HG03354 (cell line): ENCODE data around the gene CISTR.

Experiments used
- ATAC-seq: cut with Tn5 transposase; IDR thresholded peaks from one replicate; pipeline ENCODE4 v1.9.1; 2021; ENCODE audit warnings: mild to moderate bottlenecking; ENCODE audit not compliant: unreplicated experiment, poor library complexity, severe bottlenecking

CISTR gene

DNA sequence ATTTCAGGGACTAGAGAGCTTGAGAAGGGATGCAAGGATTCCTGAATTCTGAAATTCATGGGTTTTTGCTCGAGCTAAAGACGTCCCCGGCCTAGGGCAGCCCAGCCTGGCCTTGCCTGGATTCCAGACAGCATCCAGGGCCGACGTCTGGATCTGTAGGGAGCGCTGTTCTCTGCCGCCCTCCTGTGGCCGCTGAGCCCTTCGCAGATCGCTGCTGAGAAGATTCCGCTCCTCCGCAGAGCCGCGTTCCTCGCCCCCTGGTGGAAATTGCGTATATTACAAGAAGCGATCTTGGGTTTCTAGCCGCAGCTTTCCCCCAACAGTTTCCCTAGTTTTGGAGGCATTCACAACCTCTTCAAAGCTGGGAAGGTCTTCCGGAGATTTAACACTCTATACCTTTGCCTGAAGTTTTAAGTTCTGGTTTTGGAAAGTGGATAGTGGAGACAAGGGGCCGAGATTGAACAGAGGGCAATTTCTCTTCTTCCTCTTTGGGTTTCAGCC lies 5.1 kb downstream of the CISTR start:
- ATAC-seq = no peak

DNA sequence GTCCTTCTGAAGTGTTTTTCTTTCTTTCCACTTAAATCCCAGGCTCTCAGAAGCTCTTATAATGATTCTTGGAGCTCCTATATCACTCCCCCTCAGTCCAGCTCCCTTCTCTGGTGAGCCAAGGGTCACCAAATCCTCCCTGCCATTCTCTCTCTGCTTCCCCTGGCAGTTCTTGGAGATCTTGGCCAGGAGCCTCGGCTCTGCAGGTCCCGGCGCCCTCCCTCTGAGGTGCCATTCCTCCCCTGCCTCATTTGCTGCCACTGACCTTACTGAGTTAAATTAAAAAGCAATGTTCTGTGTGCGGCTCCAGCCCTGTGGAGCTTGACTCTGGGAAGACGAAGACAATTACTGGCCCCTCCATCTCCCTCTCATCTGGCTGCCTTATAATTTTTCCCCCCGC lies 7.0 kb downstream of the CISTR start:
- no peak for ATAC-seq

DNA sequence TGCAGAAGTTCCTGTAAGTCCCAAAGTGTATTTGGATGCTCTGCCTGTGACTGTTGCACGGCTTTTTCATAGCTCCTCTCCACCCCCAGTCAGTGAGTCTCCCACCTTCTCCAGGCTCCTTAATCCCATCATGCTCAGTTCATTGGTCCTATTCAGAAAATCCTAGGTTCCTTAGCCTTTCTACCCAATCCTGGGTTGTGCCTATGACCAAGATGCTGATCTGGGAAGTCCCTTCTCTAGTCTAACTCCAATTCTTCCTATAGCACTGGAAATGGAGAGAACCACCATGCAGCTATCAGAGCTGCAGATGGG lies 7.7 kb downstream of the CISTR start:
- no peak for ATAC-seq

DNA sequence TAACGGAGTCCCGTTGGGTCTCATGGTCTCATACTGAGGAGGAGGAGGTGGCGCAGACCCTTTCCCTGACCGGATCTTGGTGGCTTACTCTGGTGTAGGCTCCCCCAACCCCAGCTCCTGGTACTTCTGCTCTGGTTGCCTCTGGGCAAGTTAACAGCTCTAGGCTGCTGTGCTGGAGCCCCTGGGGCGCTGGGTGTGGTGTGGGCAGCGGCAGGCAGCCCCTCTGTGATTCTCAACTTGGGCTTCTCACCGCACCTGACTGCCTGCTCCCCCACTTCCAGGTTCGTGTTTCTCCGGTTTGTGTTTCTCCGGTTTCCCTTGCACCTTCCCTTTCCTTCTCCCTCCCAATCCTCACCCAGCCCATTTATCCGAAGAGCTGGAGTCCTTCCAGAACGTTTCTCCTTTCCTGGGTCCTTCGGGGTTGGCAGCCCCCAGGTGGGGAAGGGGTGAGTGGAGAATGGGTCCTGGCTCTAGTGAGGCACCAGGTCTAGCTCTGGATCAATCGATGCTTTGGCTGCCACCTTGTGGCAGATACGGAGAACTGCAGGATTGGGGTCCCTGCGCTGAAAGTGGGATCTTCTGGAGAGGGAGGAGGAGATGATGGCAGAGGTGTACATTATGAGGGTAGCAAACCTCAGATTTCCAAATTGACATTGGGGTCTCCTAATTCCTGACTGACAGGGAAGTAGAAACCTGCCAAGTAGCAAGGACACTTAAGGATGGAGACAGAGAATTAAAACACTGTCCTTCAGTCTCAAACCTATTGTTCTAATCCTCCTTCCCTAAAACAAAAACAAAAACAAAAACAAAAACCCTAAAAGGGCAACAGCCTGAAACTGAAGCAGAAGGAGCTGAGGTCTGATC lies 8.3 kb downstream of the CISTR start:
- ATAC-seq = peak; percentile 65

DNA sequence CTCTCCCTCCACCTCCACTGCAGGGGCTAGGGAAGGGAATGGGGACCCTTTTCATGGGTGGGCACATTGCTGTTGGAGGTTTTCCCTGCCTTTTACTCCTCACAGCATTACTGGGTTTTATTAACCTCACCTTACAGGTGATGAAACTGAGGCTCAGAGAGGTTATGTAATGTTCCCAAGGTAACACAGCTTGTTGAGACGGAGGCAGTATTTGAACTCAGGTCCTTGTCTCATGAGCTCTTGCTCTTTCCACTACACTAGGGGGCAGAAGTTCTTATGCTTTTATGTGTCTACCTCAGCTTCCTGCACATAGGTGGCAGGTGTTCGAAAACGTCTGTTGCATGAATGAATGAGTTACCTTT lies 11.7 kb downstream of the CISTR start:
- ATAC-seq = no peak

DNA sequence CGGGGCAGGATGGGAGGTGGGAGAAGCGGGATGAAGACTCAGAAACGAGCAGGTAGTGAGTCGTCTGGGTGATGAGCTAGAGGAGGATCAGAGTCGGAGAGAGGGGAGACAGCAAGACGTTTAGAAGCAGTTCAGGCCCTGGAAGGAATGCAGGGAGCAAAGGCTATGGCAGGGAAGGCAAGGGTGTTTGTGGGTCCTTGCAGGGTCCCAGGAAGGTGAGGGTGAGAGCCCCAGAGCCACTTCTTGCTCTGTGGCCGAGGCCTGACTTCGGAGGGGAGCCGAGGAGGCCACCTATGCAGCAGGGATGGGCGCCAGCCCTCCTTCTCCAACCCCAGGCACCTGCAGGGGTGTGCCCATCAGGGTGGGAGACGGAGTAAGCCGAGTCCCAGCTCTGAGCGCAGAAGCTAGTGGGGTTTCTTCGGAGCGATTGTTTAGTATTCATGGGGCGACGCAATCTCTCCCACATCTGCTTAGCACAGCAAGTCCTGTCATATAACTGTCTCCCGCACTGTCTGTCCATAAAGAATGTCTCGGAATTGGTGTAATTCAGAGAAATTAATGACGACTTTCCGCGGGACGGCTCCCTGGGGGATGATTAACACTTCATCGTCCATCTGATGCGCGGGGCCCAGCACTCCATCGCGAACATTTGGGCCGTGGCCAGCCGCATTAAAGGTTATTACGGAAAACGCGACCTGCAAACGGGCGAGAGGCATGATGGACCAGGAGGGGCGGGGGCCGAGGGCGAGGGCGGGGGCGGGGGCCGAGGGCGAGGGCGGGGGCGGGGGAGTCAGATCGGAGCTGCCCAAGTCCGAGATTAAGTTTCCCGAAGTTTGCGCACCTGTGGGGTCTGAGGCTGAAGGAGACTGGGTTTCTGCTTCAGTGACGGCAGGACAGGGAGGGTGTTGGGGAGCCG lies 12.3 kb downstream of the CISTR start:
- ATAC-seq = no peak

DNA sequence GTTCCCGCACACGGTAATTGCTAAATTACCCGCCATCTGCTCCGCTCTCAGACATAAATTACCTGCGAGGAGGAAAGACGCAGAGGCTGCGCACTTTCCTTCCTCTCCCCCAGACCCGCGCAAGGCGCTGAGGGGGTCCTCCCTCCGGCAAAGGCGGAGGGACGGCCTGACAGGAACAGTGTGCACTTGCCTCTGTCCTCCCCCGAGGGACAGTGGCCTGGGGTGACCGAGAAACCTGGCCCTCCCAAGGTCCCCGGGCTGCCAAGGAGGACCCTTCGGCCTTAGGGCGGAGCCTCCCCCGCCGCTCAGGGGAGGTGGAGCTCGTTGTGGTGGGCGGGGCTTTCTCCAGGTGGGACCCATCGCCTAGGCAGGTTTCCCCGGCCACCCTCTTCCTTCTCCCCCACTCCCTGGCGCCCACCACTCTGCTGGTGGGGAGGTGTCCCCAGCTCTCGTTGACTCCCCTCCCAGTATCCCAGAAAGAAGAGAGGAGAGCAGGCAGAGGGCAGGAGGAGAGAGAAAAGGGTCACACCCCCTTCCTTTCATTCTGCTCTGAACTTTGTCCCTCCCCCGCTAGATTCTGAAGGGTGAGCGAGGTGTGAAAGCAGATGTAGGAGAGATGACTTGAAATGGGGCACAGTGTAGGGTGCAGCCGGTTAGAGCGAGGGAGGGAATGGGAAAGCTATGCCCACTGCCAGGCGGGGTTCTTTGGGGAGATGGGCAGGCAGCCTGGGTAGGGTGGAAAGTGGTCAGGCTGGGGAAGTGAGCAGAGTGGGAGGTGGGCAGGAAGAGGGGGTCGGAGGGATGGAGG lies 13.2 kb downstream of the CISTR start:
- ATAC-seq = no peak

DNA sequence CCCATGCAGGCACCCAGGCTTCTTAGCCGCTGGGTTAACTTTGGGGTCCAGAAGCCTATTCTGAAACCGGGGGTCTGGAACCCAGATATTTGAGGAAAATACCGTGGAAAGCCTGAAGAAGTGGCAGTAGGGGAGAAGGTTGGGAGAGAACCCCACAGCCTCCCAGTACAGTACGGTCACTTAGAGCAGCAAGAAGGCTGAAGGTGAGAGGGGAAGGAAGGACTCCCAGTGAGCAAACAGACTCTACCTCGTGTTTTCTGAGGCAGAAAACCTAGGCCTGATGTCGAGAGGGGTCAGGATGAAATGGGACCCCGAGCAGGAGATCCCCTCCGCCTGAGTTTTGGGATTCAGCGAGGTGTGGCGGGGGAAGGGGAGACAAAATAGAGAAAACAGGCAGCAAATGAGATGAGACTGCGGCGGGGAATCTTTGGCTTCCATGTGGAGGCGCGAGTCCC lies 13.8 kb downstream of the CISTR start:
- ATAC-seq = no peak

DNA sequence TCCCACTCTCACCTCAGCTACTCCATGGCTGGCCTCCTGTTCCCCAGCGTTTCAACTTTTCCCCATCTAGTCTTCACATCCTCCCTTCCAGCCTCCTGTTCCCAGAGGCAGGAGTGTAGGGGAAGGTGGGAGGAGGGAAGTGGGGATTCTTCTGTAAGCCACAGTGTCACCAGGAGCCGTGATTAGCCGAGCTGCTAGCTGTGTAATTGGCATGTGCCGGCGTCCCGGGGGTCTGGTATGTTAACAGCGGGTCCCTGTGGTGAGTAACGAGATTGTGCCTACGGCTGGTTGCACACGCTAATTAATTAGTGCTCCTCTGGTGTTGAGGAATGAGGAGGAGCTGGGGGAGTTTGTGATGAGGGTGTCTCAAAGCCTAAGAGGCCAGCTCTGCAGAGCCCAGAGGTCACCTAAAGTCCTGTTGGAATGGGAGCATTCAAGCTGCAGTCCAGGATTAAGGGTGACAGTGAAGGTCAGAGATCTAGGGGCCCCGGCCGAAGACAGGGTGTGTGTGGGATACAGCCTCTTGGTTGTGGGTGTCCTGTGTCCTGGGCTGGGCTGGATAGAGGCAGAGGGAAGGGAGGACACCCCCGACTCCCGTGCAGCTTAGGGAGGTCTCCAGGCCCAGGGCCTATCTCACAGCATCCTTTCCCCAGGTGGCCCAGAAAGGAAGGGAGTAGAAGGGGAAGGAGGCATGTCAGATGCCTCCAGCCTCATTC lies 14.5 kb downstream of the CISTR start:
- no peak for ATAC-seq

DNA sequence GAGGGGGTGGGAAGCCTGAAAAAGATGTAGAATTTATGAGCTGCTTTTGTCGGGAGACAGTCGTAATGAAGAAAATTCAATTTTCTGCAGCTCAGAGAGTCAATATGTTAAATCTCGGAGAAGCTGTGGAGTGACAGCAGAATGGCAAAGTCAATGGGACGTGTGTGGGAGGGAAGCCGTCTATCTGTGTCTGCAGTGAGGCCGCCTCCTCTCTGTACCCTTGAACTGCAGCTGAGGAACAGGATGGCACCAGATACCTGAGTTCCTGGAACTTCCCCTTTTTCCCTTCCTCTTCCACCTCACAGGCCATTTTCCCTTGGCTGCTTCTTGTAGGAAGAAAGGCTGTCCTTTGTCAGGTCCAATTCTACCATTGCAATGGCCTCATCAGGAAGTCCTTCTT lies 15.2 kb downstream of the CISTR start:
- ATAC-seq = no peak

DNA sequence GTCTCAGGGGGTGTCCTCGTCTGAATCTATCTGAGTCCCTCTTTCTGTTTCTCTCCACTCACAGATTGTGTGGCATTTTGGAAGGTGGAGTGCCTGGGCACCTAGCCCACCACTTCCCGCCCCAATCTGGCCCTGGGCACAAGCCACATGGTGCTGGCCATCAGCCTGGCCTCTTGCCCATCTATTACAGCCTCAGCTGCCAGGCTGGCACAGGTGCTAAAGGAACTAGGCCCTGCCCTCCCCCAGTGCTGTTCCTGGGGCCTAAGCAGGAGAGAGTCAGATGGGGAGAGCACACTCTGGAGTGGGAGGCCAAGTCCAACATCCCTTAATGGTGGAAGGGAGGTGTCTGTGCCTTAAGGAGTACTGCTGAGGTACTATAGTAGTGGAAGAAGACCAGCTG lies 16.2 kb downstream of the CISTR start:
- ATAC-seq = no peak

DNA sequence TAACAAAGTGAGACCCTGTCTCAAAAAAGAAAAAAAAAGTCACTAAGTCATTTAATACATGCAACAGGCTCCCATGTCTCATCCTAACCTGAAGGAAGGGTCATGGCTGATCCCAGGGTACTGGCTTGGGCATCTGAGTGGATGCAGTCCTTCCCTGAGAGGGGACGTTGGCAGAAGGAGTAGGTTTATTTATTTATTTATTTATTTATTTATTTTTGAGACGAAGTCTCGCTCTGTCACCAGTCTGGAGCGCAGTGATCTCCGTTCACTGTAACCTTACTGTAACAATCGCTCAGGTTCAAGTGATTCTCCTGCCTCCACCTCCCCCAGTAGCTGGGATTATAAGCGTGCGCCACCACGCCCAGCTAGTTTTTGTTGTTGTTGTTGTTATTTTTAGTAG lies 17.4 kb downstream of the CISTR start:
- ATAC-seq = no peak

DNA sequence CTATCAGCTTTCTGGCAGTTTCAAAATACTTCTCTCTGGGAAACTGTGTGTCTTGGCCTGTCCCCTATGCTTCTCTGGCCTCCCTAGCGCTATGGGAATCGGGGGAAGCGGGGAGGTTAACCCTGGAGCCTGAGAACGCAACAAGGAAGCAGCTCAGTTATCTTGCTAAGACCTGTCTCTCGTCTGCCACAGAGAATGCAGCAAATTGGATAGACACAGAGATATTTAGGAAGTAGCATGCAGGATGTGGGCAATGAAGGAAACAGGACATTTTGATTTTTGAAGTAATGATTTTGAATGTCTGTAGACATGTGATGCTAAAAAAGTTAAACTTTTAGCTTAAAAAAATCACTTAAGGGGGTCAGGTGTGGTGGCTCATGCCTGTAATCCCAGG lies 18.0 kb downstream of the CISTR start:
- no peak for ATAC-seq

DNA sequence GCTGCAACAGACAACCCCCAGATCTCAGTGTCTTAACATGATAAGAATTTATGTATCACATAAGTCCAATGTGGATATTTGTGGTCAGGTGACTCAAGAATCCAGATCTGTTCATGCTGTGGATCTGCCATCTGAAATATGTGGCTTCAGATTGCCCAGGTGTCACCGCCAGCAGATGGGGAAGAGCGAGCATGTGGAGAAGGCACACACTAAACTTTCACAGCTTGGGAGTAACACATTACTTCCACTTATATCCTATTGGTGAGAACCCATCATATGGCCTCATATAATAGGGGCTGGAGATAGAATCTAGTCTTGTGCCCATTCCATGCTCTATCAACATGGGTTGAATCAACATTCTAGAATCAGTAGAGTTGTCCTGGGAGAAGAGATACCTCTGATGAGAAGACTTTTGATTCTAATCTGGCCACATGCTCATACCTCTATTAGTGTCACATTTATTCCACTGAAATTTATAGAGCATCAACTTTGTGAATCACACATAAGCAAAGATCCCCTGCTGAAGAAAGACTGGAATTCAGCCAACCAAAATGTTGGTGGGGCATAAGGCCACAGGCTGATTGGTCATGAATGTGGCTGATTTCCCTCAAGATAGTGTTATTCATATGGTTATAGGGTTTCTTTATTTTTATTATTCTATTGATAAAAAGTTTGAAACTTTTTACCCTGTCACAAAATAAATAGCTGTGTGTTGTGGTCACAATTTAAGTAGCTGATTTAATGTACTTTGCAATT lies 18.6 kb downstream of the CISTR start:
- ATAC-seq = no peak

DNA sequence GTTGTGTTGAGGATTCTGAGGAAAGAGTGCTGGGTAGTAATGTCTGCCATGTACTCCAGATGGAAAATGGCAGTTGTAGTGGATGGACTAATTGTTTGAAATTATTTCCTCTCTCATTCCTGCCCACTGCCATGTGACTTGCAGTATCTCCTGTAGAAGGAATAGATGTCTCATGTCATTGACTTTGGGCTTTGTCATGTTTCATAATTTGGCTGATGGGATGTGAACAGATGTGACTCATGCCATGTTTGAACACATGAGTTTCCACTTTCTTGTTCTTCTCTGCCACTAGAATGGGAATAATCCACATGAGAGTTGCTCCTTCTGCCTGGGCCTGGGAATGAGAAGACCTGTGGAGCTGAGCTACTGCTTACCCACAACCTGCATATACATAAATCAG lies 22.1 kb downstream of the CISTR start:
- ATAC-seq = no peak

DNA sequence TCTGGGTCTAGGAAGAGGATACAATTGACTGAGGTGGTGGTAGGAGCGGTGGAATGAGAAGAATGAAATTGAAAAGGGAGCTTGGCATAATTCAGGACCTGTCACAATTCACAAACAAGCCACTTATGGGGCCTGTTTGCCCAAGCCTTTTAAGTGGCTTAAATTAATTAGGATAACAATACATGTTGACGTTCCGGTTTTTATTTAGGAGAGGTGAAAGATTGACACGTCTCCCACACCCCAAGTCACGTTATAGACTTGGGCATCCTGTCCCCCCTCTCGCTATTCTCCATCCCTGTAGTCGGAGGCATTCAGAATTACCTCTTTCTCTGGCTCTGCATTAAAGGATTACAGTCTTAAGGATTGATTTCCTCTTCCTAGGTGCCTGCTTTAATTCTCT lies 23.6 kb downstream of the CISTR start:
- ATAC-seq = no peak

DNA sequence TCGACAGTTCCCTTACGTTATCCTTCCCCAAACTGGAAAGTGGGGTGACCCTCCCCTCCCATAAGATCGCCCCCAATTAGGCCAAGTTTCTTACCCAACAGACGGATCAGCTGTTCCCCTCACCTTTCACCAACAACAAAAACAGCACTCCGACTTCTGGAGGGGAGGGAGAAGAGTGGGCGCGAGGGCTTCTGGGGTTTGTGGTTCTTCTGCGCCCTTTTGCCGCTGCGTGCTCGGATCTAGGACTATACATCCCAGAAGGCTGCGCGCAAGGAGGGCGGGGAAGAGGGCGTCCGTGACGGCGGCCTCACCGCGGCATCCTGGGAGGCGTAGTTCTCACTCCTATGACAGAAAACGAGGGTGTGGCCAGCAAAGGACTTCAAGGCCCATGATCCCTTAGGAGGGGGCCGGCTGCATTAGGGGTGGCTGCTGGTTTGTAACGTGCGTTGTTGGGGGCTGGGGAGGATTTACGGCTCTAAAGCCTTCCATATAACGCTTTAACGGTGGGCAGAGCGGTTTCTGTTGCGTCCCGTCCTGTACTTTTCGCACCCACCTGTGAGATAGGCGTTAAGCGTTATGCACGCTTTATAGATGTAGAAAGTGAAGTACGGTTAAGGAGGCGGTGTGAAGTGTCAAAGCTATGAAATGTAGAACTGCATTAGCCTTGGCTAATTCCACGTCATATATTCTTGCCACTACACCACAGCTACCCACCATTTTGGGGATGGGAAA lies 24.3 kb downstream of the CISTR start, which contains the start of gene CALCOCO1:
Gene CALCOCO1 (minus strand): TSS at position 143 of the 732 bp plus-strand sequence. CDS start 2,210 bp downstream, outside the sequence.
- peak; percentile 99 for ATAC-seq

DNA sequence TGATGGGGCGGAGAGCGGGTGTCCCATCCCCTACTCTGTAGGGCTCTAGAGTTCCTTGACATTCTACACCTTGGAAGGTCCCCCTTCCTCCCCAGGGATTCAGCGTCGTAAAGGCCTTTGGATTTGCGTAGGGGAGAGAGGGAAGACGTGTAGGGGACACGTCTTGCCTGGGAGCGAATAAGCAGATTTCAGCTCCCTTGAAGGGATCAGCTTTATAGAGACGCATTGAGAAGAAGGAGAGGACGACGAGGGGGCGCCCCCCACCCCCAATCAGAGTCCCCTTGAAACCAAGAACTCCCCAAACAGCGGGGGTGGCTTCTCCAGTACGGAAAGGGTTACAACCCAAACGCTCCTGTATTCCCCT lies 24.9 kb downstream of the CISTR start:
- ATAC-seq = peak; percentile 1
